Measurements from ENCODE around the gene LRRC3C.

GRCh38 chr17:39952680-39953470, 25.3 kb downstream of the LRRC3C start:
- TF ChIP-seq, protein P1, sequence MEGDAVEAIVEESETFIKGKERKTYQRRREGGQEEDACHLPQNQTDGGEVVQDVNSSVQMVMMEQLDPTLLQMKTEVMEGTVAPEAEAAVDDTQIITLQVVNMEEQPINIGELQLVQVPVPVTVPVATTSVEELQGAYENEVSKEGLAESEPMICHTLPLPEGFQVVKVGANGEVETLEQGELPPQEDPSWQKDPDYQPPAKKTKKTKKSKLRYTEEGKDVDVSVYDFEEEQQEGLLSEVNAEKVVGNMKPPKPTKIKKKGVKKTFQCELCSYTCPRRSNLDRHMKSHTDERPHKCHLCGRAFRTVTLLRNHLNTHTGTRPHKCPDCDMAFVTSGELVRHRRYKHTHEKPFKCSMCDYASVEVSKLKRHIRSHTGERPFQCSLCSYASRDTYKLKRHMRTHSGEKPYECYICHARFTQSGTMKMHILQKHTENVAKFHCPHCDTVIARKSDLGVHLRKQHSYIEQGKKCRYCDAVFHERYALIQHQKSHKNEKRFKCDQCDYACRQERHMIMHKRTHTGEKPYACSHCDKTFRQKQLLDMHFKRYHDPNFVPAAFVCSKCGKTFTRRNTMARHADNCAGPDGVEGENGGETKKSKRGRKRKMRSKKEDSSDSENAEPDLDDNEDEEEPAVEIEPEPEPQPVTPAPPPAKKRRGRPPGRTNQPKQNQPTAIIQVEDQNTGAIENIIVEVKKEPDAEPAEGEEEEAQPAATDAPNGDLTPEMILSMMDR (IDR thresholded peaks at IDR 0.05 in 8 of 11, conservative IDR thresholded peaks at IDR 0.05 in 3 of 11): no peak
- no peak for TF ChIP-seq POLR2A (IDR thresholded peaks at IDR 0.05)
